LHCN-M2 (cell line): ENCODE measurements around the gene MTRF1L. TPM values are rescaled to one million over a fixed set of nuclear protein-coding genes. Genes with fewer than 3 reads are reported as not detected.
"Not testable (repeated sequence)": the region's sequence is repeated elsewhere in the genome, so short reads cannot be mapped to it uniquely, and the experiment has no call there.

Experiments used
- DNase-seq: peaks from one replicate; pipeline ENCODE4 v3.0.0-alpha.2; 2012; ENCODE audit warnings: low read depth
- total RNA-seq: library from RNA; depleted of rRNA; stranded (reverse); fragments of >200 nt; gene quantifications from 2 replicates; pipeline ENCODE4 v1.2.3, GENCODE V29; 2014

Gene MTRF1L
- total RNA-seq, 1 experiment from 2014 or later: 24.1 TPM

GRCh38 chr6:153003366-153003690, 819 bp upstream of the MTRF1L start:
- DNase-seq: peak; percentile 36

DNA sequence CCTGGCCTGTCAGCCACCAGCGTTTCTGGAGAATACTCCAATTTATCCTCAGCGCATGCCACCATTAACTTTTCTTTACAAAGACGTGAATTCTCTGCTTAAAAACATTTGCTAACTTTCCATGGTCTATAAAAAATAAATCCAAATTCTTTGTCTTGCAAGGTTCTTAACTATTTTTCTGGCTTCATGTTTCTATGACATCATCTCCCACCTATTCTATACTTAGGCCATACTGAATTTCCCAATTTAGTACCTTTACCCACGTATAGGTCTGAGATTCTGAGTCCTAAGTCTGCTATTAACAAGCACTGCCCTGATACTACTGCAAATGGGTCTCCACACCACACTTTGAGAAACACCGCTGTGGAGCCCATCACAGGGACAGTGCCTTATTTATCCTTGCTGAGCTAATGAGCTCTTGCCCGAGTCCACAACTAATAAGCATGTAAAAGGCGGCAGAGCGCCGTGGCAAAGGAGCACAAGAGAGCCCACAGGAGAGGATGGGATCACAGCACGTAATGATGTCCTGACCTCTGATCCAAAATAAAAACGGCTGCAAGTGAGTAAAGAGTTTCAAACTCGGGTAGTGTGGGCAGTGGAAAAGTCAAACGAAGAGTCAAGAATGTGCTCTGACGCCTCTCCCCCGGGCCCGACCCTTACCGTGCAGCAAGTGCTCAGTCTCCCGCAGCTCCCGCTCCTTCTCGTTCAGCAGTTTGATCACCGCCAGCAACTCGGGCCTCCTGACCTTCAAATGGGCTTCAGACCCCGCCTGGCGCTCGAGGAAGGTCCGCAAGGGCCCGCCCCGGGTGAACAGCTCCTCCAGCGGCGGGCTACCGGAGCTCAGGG, 519 bp downstream of the MTRF1L start:
- no peak for DNase-seq

DNA sequence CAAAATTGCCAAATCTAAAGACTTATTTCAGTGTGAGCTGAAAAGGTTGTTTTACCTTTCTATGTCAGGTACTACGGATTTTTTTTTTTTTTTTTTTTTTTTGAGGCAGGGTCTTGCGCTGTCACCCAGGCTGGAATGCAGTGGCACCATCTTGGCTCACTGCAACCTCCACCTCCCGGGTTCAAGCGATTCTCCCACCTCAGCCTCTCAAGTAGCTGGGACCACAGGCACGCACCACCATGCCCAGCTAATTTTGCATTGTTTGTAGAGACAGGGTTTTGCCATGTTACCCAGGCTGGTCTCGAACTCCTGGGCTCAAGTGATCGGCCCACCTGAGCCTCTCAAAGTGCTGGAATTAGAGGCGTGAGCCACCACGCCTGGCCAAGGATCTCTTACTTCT, 1.7 kb downstream of the MTRF1L start:
- DNase-seq: not testable (repeated sequence)

GRCh38 chr6:153000243-153000642, 2.3 kb downstream of the MTRF1L start:
- no peak for DNase-seq

- DNase-seq: not testable (repeated sequence)
Measured at GRCh38 chr6:152999538-152999937, 3.0 kb downstream of the MTRF1L start.

DNA sequence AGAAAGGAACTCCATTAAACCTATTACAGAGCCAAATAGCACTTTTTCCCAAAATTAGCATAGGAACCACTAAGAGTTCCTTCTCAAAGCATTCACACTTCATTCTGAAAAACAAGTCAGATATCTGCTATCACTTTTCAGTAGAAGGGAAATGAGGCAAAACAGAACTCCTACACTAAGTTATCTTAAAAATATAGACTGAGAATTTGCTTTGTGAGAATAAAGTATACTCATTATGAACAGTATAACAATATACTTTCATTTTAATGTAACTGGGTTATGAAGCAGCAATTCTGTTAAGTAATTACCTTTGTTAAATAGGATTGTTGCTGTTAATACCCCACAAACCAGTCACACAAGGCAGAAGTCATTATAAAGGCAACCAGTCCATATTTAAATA, 8.7 kb downstream of the MTRF1L start:
- no peak for DNase-seq

- DNase-seq: no peak
Measured at GRCh38 chr6:152993431-152993830, 9.1 kb downstream of the MTRF1L start.

DNA sequence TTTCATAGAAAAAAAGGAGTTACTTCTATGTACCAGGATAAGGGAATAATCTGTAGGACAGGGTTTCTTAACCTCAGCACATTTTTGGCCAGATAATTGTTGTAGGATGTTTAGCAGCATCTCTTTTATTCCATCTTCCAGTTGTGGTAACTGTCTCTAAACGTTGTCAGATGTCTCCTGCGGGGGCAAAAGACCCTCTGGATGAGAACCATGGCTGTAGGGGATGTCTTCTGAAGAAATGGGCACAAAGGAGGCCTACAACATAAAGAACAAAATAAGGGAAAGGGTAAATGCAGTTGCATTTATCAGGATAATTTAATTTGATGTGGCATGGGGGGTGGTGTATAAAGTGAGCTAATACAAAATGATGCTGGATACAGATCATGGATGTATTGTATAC, 15.5 kb downstream of the MTRF1L start:
- DNase-seq: no peak

GRCh38 chr6:152985300-152985699, 17.2 kb downstream of the MTRF1L start:
- not testable (repeated sequence) for DNase-seq

- peak; percentile 8 for DNase-seq
Measured at GRCh38 chr6:152984513-152984872, 18.0 kb downstream of the MTRF1L start.

- peak; percentile 81 for DNase-seq
Measured at GRCh38 chr6:152983637-152984512, 18.6 kb downstream of the MTRF1L start.

DNA sequence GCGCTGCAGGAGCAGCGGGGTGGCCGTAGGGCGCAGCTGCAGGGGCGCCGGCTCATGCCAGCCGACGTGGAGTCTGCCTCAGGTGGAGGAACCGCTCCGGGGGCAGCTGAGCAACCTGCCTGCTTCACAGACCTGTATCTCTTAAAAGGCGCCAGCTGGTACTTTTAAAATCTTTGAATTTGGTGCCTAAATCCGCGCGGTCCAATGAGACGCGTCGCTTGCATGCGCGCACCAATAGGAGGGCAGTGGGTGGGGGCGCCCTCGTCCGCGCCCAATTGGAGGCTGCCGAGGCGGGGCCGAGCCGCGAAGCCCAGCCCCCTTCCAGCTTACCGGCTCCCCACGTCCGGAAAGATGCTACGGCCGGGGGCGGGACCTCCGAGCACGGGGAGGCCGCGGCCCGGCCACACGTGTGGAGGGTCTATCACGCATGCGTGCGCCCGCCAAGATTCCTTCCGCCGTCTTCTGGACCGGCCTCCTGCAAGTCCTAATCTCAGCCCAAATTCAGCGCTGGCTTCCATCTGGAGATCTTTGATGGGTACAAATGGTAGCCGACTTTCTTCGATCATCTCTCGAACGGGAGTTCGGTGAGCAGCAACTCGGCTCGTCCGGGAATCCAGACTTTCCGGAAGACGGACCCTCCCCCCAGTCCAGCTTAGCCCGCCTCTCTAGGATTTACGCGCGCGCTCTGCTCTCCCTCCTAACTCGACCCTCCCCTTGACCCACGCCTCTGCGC, 19.4 kb downstream of the MTRF1L start, which contains the start of gene FBXO5:
Gene FBXO5, minus strand, starts transcription at position 138 of the 733 bp plus-strand sequence. Its CDS starts 82 bp downstream, at position 56.
- peak; percentile 97 for DNase-seq

DNA sequence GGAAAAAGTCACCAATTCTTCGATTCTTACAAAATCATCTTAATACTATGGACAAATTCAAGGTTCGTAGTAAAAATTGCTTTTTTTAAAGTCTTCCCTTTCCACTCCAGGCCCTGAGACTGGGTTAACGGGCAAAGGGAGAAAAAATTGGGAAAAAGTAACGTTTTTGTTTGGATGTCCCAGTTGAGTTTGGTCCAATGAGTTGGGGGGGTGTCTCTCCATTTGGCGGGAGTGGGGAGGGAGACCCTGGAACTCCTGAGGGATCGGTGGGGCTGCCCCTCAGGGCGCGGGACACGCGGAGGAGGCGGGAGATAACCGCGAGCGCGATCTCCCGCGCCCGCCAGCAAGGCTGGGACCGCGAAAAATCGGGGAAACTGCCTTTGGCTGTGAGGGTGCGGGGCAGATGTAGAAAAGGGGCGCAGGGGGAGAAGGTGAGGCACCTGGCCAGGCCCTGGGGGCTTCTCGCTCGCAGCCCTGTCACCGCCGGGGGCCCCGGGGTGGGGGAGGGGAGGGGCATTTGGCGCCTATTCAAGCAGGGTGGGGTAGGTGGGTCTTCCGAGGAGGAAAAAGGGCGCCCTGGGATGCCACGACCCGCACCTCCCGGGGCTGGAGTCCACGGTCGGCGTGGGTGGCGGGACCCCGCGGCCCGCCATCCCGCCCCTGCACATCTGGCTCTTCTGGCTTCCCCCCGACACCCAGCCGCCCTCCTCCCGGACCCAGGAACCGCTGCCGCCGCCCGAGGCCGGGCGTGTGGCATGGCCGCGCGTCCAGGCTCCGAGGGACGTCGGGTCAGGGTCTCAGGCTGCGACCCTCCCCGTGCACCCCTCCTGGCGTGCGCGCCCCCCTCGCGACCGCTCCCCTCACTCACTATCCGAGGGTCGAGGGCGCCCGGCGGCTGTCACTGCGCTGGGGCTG, 20.3 kb downstream of the MTRF1L start:
- DNase-seq: peak; percentile 29

GRCh38 chr6:152981219-152981618, 21.3 kb downstream of the MTRF1L start:
- DNase-seq: no peak

- DNase-seq: no peak
Measured at GRCh38 chr6:152980656-152981055, 21.9 kb downstream of the MTRF1L start.

GRCh38 chr6:152979116-152979515, 23.4 kb downstream of the MTRF1L start:
- DNase-seq: no peak

DNA sequence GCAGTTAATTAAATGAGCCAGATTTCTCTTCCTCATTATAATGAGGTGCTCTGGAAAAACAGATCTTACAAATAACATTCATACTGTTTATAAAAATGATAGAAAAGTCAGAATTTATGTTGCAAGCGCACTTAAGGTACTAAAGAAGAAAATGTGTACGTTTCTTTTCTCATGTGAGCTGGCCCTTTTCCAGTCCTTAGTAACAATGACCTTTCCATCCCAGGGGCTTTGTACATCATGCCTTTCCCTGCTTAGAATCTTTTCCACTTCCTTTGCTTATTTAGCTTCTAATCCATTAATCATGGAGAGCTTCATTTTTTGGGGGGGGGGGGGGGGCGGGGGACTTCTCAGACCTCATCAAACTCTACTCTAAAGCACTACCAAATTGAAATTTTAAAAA, 24.5 kb downstream of the MTRF1L start:
- no peak for DNase-seq

GRCh38 chr6:152977556-152977955, 25.0 kb downstream of the MTRF1L start:
- DNase-seq: no peak

GRCh38 chr6:152976749-152977148, 25.8 kb downstream of the MTRF1L start:
- no peak for DNase-seq

GRCh38 chr6:152975204-152975915, 27.1 kb downstream of the MTRF1L start:
- no peak for DNase-seq
